ENCODE results near the gene GBA2. TPM values are rescaled to one million over a fixed set of nuclear protein-coding genes. Genes with fewer than 3 reads are reported as not detected.

The GBA2 gene
- 43.3 and 102 TPM in 2 replicates for total RNA-seq

DNA sequence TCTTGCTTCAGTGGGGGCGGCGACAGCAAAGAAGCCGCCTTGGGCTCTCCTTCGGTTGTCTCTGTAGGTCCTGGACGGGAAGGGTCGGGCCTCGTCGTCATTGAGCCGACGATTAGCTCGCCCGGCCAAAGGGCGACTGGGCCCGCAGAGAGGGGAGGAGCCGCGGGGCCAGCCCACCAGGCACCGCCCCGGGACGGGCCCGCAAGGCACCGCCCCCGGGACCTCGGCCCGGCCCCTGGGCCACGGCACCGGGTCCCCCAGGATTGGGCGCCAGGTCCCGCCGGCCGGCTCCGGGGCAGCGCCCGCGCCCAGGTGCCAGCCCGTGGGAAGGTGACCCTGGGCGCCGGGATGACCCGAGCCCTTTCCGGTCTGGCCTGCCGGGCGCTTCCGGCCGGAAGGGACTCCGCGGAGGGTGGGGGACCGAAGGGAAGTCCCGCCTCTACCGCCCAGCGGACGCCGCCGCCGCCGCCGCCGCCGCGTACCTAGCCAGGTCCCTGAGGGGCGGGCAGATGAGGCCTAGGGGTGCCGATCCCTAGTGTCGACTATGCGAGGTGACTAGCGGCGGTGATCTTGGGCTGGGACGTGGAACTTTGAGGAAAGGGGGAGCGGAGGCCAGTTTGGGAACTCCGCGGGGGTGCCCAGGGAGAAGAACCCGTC lies at the start of gene GBA2, which contains the start of gene RGP1:
Gene GBA2 (minus strand): TSS at position 371 of the 657 bp plus-strand sequence. CDS start 524 bp downstream, outside the sequence.
Gene RGP1 (plus strand): TSS at position 430 of the 657 bp plus-strand sequence. CDS start 469 bp downstream, outside the sequence.
- no peak for DNase-seq (ENCODE audit: extremely low read depth, low read depth, low spot score)

DNA sequence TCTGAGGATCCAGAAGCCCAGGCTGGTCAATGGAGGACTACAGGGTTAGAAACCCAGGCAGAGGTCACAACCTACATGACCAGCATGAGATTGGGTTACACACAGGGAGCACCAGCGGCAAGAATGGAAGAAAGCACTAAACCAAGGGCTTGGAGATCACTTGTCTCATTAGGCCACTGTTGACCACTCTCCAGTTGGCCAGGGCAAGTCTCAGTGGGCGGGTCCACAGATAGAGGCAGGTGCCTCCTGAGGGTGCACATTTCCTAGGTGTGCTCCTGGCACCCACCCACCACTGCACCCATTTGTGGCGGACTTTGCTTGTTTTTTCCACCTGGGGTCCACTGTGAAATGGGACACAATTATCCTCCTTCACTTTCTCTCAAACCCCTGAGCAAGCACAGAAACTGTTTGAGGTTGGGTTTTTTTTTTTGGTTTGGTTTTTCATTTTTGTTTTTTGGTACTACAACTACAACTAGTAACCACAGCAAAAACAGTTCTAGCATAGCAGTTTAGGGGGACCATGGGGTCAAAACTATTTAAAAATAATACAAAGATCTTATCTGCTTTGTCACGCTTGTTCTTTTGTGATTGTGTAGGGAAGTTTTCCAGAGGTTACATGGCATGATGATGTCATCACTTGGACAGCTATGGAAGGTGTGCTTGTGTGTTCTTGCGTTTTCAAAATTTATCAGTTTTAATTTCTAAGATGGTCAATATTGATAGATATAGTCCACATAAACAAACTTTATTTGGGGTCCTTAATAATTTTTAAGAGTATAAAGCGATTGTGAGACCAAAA lies 48.5 kb upstream of the GBA2 start:
- DNase-seq (ENCODE audit: extremely low read depth, low read depth, low spot score), result no peak

DNA sequence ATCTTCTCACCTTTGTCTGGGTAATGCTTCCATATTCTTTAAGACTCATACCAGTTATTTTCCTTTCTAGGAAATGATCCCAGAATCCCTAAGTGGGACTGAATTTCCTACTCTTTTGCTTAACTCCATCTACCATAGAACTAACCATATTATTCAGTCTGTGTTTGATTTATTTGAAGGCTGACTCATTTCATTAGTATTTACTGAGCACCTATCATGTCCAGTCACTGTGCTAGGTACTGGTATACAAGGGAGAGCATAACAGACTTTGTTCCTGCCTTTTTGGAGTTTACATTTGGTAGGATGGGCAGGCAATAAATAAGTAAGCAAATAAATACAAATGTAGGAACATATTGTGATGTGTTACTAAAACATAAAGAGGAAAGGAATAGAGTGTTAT lies 46.7 kb upstream of the GBA2 start:
- no peak for DNase-seq (ENCODE audit: extremely low read depth, low read depth, low spot score)

DNA sequence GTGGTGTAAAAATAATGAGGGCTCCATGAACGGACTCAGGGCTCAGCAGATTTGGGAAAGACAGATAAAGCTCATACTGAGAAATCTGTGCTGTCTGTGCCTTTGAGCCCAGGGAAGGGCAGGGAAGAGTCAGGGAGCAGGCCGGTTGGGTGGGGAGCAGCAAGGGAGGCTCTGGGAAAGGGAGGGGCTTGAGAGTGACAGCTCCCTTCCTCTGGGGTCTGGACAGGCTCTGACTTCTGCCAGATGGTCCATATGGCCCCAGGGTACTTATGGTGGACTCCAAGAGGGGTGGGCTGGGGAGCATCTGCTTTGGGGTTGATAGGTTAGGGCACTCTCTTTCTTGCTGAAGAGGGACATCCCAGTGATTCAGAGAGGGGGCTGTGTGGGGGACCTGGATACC lies 44.4 kb upstream of the GBA2 start:
- DNase-seq (ENCODE audit: extremely low read depth, low read depth, low spot score), result no peak

DNA sequence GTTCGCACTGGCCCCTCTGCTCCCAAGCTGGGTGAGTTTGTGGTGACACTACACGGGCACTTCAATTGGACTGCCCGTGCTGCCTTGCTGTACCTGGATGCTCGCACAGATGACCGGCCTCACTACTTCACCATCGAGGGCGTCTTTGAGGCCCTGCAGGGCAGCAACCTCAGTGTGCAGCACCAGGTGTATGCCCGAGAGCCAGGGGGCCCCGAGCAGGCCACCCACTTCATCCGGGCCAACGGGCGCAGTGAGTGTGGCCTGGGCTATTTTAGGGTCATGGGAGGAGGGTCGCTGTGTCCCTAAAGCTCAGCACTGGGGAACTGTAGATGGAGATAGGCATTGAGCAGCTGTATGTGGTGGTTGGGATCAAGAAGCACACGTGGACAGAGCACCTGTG lies 43.8 kb upstream of the GBA2 start:
- no peak for DNase-seq (ENCODE audit: extremely low read depth, low read depth, low spot score)

DNA sequence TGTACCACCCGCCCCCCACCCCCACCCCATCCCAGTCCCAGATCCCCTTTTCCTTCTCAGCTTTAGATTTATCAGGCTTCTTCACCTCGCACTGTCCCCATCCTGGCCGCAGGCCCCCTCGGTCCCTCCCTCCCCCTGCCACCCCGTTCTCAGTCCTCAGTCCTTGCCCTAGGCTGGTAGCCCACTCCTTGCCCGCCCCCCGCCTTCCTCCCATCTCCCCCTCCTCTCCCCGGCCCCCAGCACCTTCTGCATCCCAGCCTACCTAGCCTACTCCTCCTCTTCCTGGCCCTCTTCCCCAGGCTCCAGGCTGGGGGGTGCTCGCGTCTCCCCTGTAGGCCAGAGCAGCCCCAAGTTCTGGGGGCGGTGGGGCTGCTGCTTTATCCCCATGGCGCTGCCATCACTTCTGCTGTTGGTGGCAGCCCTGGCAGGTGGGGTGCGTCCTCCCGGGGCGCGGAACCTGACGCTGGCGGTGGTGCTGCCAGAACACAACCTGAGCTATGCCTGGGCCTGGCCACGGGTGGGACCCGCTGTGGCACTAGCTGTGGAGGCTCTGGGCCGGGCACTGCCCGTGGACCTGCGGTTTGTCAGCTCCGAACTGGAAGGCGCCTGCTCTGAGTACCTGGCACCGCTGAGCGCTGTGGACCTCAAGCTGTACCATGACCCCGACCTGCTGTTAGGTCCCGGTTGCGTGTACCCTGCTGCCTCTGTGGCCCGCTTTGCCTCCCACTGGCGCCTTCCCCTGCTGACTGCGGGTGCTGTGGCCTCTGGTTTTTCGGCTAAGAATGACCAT lies 43.2 kb upstream of the GBA2 start:
- no peak for DNase-seq (ENCODE audit: extremely low read depth, low read depth, low spot score)

DNA sequence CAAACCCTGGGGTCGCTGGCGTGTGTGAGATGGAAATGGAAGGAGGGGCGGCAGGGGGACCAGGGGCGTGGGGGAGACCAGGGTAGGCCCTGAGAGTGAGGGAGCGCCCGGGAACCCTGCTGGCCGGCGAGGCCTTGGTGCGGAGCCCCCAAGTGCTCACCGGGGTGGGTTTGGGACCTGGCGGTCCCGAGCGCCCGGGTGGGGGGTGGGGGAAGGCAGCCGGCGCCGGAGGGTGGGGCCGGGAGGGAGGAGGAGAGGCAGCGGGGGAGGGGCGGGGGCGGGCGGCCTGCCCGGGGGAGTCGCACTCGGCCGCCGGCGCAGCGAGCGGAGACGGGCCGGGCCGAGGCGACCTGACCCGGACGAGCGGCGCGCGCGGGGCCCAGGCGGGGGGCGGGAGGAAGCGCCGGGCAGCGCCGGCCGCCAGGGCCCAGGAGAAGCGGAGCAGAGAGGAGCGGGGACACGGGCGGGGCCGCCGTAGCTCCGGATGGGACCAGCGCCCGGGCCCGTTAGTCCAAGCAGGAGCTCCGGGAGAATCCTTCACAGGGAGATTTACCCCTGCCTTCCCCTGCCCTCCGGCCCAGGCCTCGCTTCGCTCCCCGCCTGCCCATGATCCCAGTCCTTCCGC lies 42.4 kb upstream of the GBA2 start, which contains the start of gene NPR2:
Gene NPR2 (plus strand): TSS at position 295 of the 625 bp plus-strand sequence. CDS start 818 bp downstream, outside the sequence.
- DNase-seq (ENCODE audit: extremely low read depth, low read depth, low spot score), result no peak

DNA sequence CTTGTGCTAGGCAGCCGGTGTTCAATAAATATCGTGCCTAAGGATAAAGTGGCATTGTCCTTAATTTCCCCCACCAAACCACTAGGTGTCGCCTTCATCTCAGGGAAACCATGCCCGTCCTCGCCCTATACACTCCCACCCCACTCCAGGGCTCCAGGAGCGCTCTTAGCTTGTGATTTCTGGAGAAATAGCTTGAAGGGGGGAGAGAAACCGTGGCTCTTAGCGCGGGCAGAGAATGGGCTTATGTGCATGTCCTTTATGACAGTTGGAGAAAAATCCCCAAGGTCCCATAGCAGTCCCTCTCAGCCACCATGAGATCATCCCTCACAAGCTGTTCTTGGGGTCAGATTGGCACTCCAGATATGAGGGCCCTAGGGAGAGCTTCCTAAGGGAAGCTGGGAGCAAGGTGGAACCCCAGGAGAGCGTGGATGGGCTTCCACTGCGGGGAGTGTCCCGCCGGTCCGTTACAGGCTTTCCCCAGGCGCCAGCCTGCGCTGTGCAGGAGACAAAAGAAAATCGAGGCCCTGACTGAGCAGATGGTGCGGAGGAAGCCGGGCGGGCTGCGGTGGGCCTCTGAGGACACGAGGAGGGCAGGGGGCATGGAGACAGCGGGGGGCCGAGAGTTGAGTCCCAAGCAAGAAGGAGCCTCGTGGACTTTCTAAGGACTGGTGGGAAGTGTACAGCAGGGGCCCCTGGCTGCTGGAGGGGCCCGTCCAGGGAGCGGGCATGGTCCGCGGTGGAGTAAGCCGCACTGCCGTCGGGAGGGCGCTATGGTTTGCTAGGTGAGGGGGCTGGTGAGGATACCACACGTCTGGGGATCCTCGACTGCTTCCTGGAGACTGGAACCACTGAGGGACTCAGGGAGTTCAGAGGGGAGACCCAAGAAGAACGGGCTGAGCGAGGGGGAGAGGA lies 41.6 kb upstream of the GBA2 start:
- DNase-seq (ENCODE audit: extremely low read depth, low read depth, low spot score), result no peak

DNA sequence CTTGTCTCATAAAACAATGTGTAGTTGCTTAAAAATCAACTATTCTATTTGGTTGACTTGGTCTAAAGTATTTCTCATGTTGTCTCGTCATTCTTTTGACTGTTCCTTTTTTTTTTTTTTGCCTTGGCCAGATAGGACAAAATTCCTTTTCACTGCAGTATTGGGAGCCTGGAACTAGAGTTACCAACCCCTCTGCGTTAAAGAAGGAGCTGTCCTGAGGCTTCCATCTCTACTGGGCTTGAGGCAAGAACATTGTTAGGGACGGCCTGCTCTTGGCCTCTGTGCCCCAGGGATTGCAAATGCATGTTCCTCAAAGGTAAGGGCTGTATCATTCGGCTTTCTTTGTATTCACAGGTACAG lies 41.0 kb upstream of the GBA2 start:
- no peak for DNase-seq (ENCODE audit: extremely low read depth, low read depth, low spot score)

DNA sequence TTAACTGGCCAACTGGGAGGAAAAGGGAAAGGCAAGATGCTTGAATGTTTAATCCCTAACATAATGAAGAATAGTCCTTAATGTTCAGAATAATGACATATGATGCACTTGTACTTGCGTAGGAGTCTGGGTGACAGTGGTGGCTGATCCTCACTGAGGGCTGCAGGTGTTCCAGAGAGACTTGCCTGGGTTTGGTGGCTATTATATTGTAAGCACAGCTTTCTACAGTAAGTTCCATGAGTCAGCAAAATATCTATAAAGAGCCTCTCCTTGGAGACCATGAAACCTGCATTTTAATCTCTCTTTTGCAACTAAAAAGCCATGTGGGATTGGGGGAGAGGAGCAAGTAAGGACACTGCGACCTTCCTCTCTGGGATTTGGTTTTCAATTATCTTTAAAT lies 40.5 kb upstream of the GBA2 start:
- no peak for DNase-seq (ENCODE audit: extremely low read depth, low read depth, low spot score)

DNA sequence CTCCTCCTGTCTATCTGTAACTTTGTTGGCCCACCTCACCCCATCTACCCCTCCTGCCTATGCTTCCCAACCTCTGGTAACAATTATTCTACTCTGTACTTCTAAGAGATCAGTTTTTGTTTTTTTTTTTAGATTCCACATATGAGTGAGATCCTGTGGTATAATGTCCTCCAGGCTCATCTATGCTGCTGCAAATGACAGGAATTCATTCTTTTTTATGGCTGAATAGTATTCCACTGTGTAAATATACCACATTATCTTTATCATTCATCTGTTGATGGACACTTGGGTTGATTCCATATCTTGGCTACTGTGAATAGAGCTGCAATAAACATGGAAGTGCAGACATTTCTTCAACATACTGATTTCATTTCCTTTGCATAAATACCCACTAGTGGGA lies 34.4 kb upstream of the GBA2 start:
- DNase-seq (ENCODE audit: extremely low read depth, low read depth, low spot score), result no peak

DNA sequence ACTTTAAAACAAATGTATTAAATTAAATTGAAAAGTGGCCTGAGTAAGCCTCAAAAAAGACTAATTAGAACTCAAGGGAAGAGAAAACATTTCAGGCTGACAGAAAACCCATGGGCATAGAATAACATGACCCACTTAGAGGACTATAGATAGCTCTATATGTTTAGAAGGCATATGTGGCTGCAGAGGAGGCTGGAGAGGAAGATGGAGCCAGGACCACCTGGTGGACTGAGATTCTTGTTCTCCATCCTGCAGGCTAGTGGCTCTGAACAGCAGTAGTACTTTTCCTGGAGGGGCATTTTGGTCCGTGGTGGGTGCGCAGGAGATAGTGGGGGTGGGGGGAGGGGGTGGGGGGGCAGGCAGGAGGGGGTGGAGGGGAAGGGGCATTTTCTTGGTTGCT lies 32.0 kb upstream of the GBA2 start:
- DNase-seq (ENCODE audit: extremely low read depth, low read depth, low spot score), result no peak

DNA sequence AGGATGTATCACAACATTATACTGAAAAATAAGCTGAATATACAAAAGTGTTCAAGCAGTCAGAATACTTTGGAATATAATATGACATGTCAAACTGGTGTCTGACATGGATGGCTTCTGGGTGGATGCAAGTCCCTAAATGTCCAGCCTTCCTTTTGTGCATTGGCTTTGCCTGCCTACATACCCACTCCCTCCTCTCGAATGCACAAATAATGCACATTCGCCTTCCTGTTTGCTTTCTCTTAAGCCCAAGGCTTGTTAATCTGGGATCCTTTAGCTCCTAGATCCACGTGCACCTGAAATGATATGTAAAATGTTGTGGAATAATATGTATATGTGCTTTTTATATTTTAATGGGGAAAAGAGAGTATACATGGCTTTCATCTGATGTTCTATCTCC lies 29.5 kb upstream of the GBA2 start:
- DNase-seq (ENCODE audit: extremely low read depth, low read depth, low spot score), result no peak

DNA sequence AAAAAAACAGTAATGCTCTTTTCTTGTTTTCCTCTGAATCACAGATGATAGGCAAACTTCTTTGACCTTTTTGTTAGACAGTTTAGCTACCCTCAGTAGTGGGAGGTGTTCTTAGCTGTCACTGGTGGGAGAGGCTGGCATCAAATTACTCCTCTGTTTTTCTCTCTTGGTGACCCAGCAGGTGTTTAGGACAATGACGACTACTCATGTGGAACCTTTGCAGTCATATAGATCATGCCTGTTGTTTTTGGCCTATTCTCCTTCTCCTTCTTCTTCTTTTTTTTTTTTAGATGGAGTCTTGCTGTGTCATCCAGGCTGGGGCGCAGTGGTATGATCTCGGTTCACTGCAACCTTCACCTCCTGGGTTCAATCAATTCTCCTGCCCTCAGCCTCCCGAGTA lies 27.0 kb upstream of the GBA2 start:
- no peak for DNase-seq (ENCODE audit: extremely low read depth, low read depth, low spot score)

DNA sequence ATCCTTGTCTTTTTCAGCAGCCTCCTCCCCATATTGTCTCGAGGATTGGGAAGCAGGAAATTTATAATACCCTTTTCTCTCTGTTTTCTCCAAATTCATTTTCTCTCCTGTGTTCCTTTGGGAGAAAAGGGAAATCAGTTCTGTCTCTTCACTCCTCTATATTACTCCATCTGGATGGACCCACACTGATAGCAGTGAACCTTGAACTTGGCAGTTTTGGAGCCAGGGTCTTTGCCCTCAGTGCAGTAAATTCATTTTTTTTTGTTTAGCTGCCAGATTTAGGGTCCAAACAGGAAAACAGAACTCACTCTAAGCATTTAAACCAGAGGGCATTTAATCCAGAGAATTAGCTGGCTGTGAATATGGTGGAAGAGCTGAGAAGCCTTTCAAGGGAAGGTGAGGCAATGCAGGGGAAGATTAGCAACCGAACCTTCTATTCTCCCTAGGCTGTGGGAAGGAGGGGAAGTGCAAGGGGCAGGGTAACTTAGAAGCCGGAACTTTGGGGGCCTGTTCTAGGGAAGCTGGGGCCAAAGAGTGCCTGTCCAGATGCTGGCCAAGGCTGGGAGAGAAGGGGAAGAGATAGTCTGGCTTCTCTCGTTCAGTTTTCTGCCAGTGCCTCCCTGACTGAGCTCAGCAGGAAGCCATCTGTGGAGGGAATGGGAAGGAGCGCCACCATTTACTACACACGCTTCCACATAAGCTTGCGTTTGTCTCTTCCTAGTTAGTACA lies 26.0 kb upstream of the GBA2 start:
- DNase-seq (ENCODE audit: extremely low read depth, low read depth, low spot score), result no peak

DNA sequence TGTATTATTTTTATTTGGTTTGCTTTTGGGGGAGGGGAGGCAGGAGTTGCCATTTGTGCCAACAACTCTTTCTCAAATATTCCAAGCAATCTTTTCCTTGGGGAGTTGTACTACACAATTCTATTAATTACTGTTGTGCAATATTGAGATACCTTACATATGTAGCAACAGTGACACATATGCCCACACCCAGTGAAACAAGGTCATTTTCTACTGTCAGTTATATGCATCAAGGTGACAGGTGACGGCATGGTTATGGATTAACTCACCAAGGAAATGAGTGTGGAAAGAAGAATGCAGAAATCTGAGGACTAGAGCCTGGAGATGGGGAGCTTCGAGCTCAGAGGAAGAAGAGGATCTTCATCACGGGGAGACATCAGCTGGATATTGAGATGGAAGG lies 22.9 kb upstream of the GBA2 start:
- no peak for DNase-seq (ENCODE audit: extremely low read depth, low read depth, low spot score)

DNA sequence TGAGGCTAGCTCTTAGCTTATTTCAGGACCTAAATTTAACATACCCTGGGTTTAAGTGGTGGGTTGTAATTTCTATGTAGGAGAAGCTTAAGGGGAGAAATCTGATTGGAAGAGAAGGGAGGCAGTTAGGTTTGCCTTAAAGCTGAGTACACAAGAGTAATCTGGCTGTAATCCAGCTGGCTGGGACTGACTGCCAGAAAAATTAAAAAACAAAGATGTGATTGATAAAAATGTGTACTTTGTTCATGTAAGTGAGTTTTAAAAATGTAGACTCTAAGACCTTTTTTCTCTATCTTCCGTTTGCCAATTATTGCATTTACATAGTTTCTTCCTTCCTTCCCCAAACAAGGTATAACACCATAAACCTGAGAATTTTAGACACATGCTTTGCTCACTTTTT lies 22.5 kb upstream of the GBA2 start:
- no peak for DNase-seq (ENCODE audit: extremely low read depth, low read depth, low spot score)

DNA sequence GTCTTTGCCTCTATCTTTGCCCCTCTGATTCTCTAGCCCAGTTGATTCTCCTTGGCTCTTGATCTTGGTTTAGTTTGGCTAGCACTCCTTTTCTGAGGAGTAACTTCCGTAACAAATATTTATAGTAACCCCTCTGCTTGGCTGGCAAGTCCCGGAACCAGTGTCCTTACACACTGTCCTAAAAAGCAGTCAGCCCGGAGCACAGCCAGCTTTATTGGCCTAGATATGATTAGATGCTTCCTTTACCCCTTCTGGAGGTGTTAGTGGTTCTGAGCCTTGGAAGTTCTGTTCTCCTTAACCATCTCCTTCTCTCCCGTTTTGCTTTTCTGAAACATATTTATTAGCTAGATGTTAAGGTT lies 22.0 kb upstream of the GBA2 start:
- DNase-seq (ENCODE audit: extremely low read depth, low read depth, low spot score), result no peak

DNA sequence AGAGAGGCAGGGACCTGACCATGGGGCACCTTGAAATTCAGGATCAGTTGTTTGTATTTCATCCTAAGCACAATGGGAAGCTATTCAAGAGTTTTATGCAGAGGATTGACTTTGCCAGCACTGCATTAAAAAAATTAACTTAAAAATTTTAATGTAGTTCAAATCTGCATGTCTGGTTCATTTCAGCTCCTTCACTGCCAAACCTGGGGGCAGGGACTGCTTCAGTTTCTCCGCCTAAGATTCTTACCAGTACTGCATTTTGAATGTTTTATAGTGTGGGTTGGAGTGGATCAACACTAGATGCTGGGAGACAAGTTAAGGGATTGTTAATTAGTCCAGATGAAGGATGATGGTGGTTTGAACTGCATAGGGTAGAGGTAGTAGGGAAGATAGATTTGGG lies 20.7 kb upstream of the GBA2 start:
- DNase-seq (ENCODE audit: extremely low read depth, low read depth, low spot score), result no peak

Data from glomerular endothelial cell (primary cell).